PC-3 (cell line): Measurements from ENCODE around the gene PLOD1. TPM values are rescaled to one million over a fixed set of nuclear protein-coding genes. Genes with fewer than 3 reads are reported as not detected.

Source experiments
- ATAC-seq: fragments of 200-7000 bp; cut with Tn5 transposase; 2 replicates; pipeline ENCODE4 v1.9.1; 2020; ENCODE audit warnings: mild to moderate bottlenecking, moderate library complexity
- BruUV-seq: library from RNA; stranded (reverse); fragments of 400-500 nt; replicated peaks from 2 replicates; lab custom pipeline; 2021; lab: Mats Ljungman, UMichigan
- CTCF ChIA-PET: fragments of 300-600 bp; sonication (Branson Sonifier 250); formaldehyde crosslinking; loops from one replicate; lab custom pipeline; 2022; ENCODE audit warnings: antibody characterized with exemption; lab: Charles Lee
- POLR2A ChIA-PET: fragments of 300-600 bp; sonication (Branson Sonifier 250); formaldehyde crosslinking; loops from one replicate; lab custom pipeline; 2022; ENCODE audit warnings: antibody characterized with exemption; ENCODE audit not compliant: unreplicated experiment; lab: Charles Lee
- DNase-seq: peaks from one replicate; pipeline ENCODE4 v3.0.0-alpha.2; 2015
- H2AFZ ChIP-seq: fragments of 300-600 bp; sonication (generic); 2 replicates; pipeline ENCODE4 v1.6.0; 2016; ENCODE audit warnings: antibody characterized with exemption, low read length
- H3F3A ChIP-seq: fragments of 300-600 bp; sonication (generic); one replicate; pipeline ENCODE4 v1.6.0; 2017; ENCODE audit warnings: antibody characterized with exemption, low read length, control low read depth, mild to moderate bottlenecking; ENCODE audit not compliant: unreplicated experiment
- H3K27ac ChIP-seq: fragments of 300-600 bp; sonication (generic); 2 replicates; pipeline ENCODE4 v1.5.1; 2016; ENCODE audit warnings: mild to moderate bottlenecking, low read length
- H3K27me3 ChIP-seq: fragments of 300-600 bp; sonication (generic); 2 replicates; pipeline ENCODE4 v1.6.1; 2016; ENCODE audit warnings: low read length, mixed read lengths
- H3K36me3 ChIP-seq: fragments of 300-600 bp; sonication (generic); 2 replicates; pipeline ENCODE4 v1.6.1; 2016; ENCODE audit warnings: low read depth, mixed run types, low read length, mixed read lengths
- H3K4me1 ChIP-seq: fragments of 300-600 bp; sonication (generic); 2 replicates; pipeline ENCODE4 v1.5.1; 2016; ENCODE audit warnings: low read length; ENCODE audit not compliant: insufficient read depth
- H3K4me2 ChIP-seq: fragments of 300-600 bp; sonication (generic); 2 replicates; pipeline ENCODE4 v1.6.0; 2016; ENCODE audit warnings: low read length
- H3K4me3 ChIP-seq: fragments of 300-600 bp; sonication (generic); 2 replicates; pipeline ENCODE4 v1.5.1; 2016; ENCODE audit warnings: mild to moderate bottlenecking, low read length, mixed read lengths
- H3K79me2 ChIP-seq: fragments of 300-600 bp; sonication (generic); 2 replicates; pipeline ENCODE4 v1.6.1; 2017; ENCODE audit warnings: low read length, mixed read lengths
- H3K9ac ChIP-seq: fragments of 300-600 bp; sonication (generic); 2 replicates; pipeline ENCODE4 v1.6.0; 2016; ENCODE audit warnings: mild to moderate bottlenecking, low read length
- H3K9me2 ChIP-seq: fragments of 300-600 bp; sonication (generic); replicated peaks from 2 replicates; pipeline ENCODE4 v1.6.1; 2016; ENCODE audit warnings: mixed run types, low read length, mixed read lengths
- H3K9me3 ChIP-seq: fragments of 300-600 bp; sonication (generic); 2 replicates; pipeline ENCODE4 v1.6.1; 2016; ENCODE audit warnings: low read length, mixed read lengths
- H4K20me1 ChIP-seq: fragments of 300-600 bp; sonication (generic); 2 replicates; pipeline ENCODE4 v1.6.1; 2016; ENCODE audit warnings: low read length, mixed read lengths
- CTCF ChIP-seq: fragments of 300-600 bp; sonication (generic); conservative IDR thresholded peaks from 2 replicates; pipeline ENCODE4 v1.5.1; 2017; ENCODE audit warnings: antibody characterized with exemption, low read depth, mild to moderate bottlenecking, low read length
- EZH2 ChIP-seq: fragments of 300-600 bp; sonication (generic); IDR thresholded peaks from one replicate; pipeline ENCODE4 v1.6.1; 2017; ENCODE audit warnings: antibody characterized with exemption, mild to moderate bottlenecking, low read length; ENCODE audit not compliant: unreplicated experiment
- EZH2phosphoT487 ChIP-seq: fragments of 300-600 bp; sonication (generic); IDR thresholded peaks from 2 replicates; pipeline ENCODE4 v1.6.1; 2018; ENCODE audit warnings: mild to moderate bottlenecking, antibody characterized with exemption, low read length, borderline replicate concordance
- intact Hi-C: fragments of 100-400 bp; cut with micrococcal nuclease; formaldehyde crosslinking; loops from 2 replicates; pipeline ENCODE4 v1.9.0; 2023
- total RNA-seq: library from RNA; depleted of rRNA; stranded (reverse); fragments of >200 nt; gene quantifications from 2 replicates; pipeline ENCODE4 v1.2.3, GENCODE V29; 2014

PLOD1 gene
- total RNA-seq, 1 experiment from 2014 or later = 179 TPM

GRCh38 chr1:11942280-11942679 is 7.8 kb downstream of the PLOD1 start:
- ATAC-seq (no peak), DNase-seq (no peak)
- Histone ChIP-seq H4K20me1 (no peaks in the 10 kb centered on the region), H2AFZ (no peak overlapping the region), H3K36me3 (peaks cover 5% of the 10 kb centered on the region; the same call in 1 of the 2 replicates), H3K9me3 (no peaks in the 10 kb centered on the region), H3K27ac (no peak overlapping the region), H3K4me2 (no peak overlapping the region), H3F3A (no peaks in the 10 kb centered on the region), H3K79me2 (peaks cover 38% of the 10 kb centered on the region), H3K9me2 (no peaks in the 10 kb centered on the region), H3K4me3 (no peak overlapping the region), H3K27me3 (no peaks in the 10 kb centered on the region), H3K9ac (no peak overlapping the region), H3K4me1 (peaks cover 14% of the 10 kb centered on the region)
- CTCF ChIA-PET = no interaction called here
- intact Hi-C loops = no loop called here
- BruUV-seq = no TSS peak
- TF ChIP-seq CTCF (no peak), EZH2 (no peak), EZH2phosphoT487 (no peak)
- POLR2A ChIA-PET = no interaction called here

GRCh38 chr1:11943619-11944018 is 9.1 kb downstream of the PLOD1 start:
- Histone ChIP-seq H2AFZ (no peak overlapping the region), H3K27ac (no peak overlapping the region), H3K9me3 (no peaks in the 10 kb centered on the region), H3K9ac (no peak overlapping the region), H3K4me3 (no peak overlapping the region), H3K79me2 (peaks cover 25% of the 10 kb centered on the region), H3K4me1 (peaks cover 8% of the 10 kb centered on the region), H3K4me2 (no peak overlapping the region), H3F3A (no peaks in the 10 kb centered on the region), H4K20me1 (no peaks in the 10 kb centered on the region), H3K9me2 (no peaks in the 10 kb centered on the region), H3K27me3 (no peaks in the 10 kb centered on the region), H3K36me3 (peaks cover 11% of the 10 kb centered on the region)
- ATAC-seq (no peak), DNase-seq (no peak)
- ChIA-PET CTCF (no interaction called here), POLR2A (no interaction called here)
- TF ChIP-seq EZH2phosphoT487 = no peak
- no peak for TF ChIP-seq EZH2
- no peak for TF ChIP-seq CTCF
- no TSS peak for BruUV-seq
- intact Hi-C loops = no loop called here

- no peaks in the 10 kb centered on the region for H3K27me3 ChIP-seq
- no peaks in the 10 kb centered on the region for H3K9me3 ChIP-seq
- no peak for ATAC-seq
- H3K4me3 ChIP-seq = no peak overlapping the region
- no peaks in the 10 kb centered on the region for H4K20me1 ChIP-seq
- no peaks in the 10 kb centered on the region for H3F3A ChIP-seq
- no peak overlapping the region for H2AFZ ChIP-seq
- H3K4me1 ChIP-seq = peaks cover under 1% of the 10 kb centered on the region; the same call in 1 of the 2 replicates
- POLR2A ChIA-PET = no interaction called here
- intact Hi-C loops = no loop called here
- no peak for DNase-seq
- no peaks in the 10 kb centered on the region for H3K9me2 ChIP-seq
- peaks cover 19% of the 10 kb centered on the region for H3K36me3 ChIP-seq
- H3K27ac ChIP-seq = no peak overlapping the region
- TF ChIP-seq EZH2 = no peak
- TF ChIP-seq EZH2phosphoT487 = no peak
- TF ChIP-seq CTCF = no peak
- peaks cover 16% of the 10 kb centered on the region for H3K79me2 ChIP-seq
- CTCF ChIA-PET = no interaction called here
- H3K4me2 ChIP-seq = no peak overlapping the region
- H3K9ac ChIP-seq = no peak overlapping the region
- BruUV-seq = no TSS peak
Observed at GRCh38 chr1:11944358-11944931, 9.9 kb downstream of the PLOD1 start.
